ENCODE measurements around the gene OSGIN1. TPM values are rescaled to one million over a fixed set of nuclear protein-coding genes. Genes with fewer than 3 reads are reported as not detected.
"Not testable (repeated sequence)": the region's sequence is repeated elsewhere in the genome, so short reads cannot be mapped to it uniquely, and the experiment has no call there.

The OSGIN1 gene
- total RNA-seq, 2 donors from 2014 or later, result 14.5 to 14.7 TPM

DNA sequence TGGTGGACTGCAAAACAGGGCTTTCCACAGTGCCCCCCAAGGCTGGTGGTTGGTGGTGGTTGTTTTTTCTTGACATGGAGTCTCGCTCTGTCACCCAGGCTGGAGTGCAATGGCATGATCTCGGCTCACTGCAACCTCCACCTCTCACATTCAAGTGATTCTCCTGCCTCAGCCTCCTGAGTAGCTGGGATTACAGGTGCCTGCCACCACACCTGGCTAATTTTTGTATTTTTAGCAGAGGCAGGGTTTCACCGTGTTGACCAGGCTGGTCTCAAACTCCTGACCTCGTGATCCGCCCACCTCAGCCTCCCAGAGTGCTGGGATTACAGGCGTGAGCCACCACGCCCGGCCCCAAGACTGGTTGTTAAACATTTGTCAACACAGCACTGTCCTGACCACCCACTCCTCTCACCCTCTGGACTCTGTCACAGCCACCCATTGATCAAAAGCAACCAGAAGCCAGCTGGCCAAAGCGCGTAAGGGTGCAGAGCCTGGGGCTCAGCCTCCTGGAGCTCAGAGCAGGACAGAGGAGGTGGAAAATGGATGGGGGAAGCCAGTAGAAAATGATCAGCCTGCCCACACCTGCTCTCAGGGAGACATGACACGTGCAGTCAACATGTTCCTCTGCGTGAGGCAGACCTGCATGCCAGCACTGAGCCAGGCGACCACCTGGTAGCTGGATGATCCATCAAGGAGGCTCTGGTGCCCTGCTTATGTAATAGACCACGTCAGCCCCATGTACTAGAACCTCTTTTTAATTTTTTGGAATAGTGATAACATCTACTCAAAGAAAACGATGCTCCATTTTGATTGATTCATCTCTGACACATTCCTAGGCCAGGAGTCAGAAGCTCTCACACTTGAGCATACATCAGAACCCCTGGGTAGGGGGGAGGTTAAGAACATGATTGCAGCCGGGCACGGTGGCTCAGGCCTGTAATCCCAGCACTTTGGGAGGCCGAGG lies 14.8 kb upstream of the OSGIN1 start:
- ATAC-seq (no peak), DNase-seq (no peak)
- intact Hi-C loops (cut with DNase I, micrococcal nuclease), result no loop called here

DNA sequence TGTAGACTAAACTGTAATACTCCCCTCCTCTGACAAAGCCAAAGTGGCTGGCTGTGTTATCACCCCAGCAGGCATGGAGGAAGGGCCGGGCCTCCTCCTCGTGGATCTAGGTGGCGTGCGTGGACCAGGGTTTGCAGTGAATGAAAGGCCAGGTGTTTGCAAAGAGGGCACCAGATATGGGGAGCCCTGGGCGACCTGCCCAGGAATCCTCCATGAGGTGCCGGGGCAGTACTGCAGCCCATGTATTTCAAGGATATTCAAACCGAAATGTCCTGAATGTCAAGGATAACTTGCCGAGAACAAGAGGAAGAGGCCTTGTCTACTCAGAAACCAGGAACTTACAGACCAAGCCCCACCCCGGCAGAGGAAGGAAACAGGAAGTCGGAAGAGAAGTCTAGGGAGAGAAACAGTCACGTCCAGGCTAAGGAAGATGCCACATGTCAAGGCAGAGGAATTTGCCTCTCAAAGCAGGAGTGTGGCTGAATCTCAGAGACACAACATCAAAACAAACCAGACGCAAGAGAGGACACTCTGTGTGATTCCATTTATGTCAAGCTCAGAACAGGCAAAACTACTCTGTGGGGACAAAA lies 13.7 kb upstream of the OSGIN1 start:
- DNase-seq, result no peak
- intact Hi-C loops (cut with DNase I, micrococcal nuclease), result no loop called here

DNA sequence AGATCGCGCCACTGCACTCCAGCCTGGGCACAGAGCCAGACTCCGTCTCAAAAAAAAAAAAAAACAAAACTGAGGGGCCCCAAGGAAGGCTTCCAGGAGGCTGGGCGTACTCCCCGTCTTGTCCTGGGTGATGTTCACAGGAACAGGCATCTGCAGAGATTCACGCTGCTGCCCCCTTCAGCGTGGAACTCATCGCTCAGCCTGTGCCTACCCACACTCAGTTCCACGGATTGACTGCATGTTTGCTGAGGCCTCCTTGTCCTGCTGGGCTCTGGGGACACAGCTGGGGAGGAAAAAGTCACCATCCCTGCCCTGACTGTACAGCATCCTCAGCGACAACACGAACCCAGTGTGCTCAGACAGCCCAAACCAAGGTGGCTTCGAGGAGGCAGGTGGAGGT lies 12.9 kb upstream of the OSGIN1 start:
- DNase-seq (no peak), ATAC-seq (no peak)
- intact Hi-C loops (cut with DNase I, micrococcal nuclease), result no loop called here

More for the DNA sequence above, 13.7 kb upstream of the OSGIN1 start:
- ATAC-seq, result peak; percentile 21

DNA sequence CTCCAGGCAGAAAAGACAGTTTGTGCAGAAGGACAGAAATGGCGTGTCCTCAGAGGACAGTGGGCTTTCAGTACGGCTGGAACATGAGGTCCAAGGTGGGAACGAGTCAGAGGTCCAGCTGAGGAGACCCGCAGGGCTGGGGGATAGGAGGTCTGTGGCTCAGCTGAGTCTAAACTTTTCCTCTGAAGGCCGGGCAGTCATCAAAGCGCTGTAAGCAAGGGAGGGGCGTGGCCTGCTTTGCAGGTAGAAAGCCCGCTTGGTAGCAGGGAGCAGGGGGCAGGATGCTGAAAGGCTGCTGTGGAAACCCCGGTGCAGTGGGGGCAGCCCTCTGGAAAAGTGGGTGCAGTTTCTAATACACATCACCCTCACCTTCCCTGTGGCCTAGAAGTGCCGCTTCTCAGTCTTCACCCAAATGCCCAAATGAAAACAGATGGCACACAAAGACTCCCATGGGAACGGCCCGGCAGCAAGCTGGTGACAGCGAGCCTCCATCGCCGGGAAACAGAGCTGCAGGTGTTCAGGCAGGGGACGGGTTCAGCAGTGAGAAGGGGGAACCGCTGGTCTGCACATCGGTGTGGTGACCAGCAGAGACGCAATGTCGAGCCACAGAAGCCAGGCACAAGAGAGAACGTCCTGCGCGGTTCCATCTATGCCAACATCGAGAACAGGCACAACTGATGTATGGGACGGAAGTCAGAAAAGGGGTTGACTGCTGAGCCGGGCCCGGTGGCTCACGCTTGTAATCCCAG lies 12.2 kb upstream of the OSGIN1 start:
- no peak for ATAC-seq
- intact Hi-C loops (cut with DNase I, micrococcal nuclease), result no loop called here
- DNase-seq, result no peak

DNA sequence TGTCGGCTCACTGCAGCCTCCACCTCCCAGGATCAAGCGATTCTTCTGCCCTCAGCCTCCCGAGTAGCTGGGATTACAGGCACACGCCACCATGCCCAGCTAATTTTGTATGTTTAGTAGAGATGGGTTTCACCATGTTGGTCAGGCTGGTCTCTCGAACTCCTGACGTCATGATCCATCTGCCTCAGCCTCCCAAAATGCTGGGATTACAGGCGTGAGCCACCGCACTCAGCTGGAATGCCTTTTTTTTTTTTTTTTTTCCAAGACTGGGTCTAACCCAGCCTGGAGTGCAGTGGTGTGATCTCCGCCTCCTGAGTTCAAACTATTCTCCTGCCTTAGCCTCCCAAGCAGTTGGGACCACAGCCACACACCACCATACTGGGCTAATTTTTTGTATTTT lies 11.5 kb upstream of the OSGIN1 start:
- intact Hi-C loops (cut with DNase I, micrococcal nuclease); DNase-seq; ATAC-seq: not testable (repeated sequence)

DNA sequence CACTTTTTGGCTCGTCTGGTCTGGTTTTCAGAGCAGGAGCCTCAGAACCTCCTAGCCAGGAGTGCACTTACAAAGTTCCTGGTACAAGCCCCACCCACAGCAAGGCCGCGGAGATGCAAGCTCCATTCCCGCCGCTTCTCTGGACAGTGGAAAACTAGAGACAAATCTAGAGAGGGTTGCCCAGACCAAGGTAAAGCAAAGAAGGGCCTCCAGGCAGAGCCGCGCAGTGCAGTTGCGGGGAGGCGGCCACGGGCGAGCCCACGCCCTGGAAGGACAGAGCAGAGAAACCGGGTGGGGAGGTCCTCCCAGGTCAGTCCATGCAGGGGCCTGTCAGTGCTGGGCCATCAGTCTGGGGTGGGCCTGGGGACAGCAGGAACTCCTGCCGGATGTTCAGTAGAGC lies 11.0 kb upstream of the OSGIN1 start:
- ATAC-seq, result no peak
- no peak for DNase-seq

DNA sequence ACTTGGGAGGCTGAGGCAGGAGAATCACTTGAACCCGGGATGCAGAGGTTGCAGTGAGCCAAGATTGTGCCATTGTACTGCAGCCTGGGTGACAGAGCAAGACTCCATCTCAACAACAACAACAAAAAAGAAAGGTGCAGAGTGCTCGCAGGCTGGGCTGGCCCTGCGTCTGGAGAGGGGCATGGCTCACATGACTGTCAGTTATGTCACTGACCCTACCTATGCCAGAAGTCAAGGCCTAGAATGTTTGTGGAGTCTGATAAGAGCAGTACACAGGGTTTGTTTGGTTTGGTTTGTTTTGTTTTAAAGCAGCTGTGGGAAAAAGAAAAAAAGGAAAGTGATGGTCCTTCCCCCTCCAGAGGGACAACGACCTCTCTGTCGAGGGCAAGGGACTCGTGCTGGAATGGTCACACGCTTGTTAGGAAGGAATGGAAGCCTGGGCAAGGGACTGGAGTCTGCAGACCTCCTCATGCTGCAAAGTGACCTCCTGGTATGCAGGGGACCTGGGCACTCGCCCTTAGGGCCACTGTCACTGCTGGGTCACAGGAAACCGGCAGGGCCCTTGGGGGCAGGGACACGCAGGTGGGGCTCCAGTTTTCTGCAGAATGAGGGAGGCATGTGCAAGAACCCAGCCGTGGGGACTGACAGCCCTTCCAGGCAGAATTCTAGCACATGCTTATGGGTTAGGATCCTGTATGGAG lies 10.1 kb upstream of the OSGIN1 start:
- DNase-seq (no peak), ATAC-seq (no peak)
- intact Hi-C loops (cut with DNase I, micrococcal nuclease), result no loop called here

More for the DNA sequence above, 11.0 kb upstream of the OSGIN1 start:
- intact Hi-C loops (cut with DNase I, micrococcal nuclease), result no loop called here

DNA sequence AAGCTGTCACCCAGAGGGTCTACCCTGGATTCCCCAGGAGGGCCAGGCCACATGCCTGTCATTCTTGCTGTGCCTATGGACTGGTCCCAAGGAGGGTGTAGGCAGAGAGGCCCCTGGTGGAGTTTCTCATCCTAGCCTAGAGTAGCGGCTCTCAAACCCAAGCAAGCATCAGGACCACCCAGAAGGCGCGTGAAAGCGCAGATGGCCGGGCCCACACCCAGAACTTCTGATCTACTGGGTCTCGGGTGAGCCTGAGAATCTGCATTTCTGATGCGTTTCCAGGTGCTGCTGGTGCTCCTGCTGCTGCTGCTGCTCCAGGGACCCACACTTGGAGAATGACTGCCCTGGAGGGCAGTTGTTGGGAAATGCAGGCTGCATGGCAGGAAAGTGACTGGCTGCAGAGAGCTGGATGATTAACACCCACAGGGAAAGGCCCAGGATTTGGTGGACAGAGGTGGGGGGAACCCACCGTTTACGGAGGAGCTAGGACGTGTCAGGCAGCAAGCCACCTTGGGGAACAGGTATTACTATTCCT lies 9.5 kb upstream of the OSGIN1 start:
- ATAC-seq (no peak), DNase-seq (no peak)
- intact Hi-C loops (cut with DNase I, micrococcal nuclease), result no loop called here

DNA sequence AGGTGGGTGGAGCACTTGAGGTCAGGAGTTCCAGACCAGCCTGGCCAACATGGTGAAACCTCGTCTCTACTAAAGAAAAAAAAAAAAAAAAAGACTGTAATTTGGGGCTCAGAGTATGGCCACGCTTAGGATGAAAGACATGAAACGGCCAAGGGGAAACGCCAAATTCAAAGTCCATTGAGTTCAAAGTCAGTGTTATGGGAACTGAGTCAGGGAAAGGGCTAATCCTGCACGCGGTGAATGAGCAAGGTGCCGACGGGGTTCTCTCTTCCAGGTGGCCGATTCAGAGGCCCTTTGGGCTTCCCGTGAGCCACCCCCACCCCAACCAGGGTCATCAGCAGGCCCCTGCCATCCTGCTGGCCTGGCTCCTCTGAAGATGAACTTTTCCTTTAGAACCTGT lies 7.5 kb upstream of the OSGIN1 start:
- intact Hi-C loops (cut with DNase I, micrococcal nuclease), result no loop called here
- no peak for DNase-seq
- ATAC-seq, result no peak

DNA sequence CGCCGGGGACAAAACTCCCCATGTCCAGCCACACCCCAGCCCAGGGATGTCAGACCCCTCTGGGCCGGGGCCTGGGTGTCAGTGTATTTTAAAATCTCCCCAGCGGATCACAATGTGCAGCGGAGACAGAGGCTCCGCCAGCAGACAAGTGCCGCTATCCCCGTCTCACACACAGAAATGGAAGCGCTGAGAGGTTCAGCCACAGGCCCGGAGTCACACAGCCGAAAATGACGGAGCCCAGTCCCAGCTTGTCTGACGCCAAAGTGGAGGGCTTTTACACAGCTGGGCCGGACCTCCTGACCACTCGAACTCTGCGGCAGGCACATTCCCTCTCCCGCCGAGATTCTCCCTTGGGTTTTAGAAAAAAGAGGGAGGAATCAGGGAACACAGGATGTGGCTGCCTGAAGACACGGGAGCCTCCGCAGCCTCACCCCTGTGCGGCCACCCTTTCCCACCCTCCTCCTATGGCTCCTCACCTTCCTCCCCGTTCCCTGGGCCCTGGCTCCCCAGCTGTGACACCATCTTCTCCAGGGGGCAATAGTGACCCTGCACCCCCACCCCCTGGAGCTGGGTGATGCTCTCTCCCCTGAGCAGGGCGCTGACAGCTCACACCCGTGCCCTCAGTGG lies 6.8 kb upstream of the OSGIN1 start:
- no peak for ATAC-seq
- intact Hi-C loops (cut with DNase I, micrococcal nuclease), result no loop called here

DNA sequence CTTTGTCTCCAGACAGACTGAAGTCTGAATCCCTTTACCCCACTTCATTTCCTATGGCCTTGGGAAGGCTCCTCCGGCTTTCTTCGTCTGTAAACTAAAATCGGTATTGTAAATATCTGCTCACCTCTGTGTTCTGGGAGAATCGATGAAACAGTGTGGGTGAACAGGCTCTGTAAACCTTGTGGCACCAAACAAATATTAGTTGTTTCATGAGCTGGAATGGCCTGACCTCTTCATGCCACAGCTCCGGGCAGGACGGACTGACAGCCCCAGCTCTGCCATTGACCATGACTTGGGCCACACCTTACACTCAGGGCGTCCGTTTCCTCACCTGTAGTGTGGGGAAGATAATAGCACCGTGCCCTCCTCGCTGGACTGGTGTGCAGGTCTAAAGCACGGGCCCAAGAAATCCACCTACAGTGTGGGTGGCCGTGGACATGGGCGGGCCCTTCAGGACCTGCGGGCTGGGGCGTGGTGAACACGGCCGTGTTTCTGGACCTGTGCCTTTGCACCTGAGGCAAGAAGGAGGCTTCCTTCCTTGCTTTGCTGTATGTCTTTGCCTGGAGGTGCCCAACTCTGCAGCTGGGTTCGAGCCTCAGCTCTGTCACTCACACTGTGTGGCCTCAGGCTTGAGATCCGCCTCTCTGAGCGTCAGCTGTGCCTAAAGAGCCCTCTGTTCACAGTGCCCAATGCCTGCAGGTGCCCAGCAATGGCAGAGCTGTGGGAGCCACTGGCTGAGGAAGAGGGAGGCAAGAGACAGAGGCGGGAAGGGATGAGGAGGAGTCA lies 6.1 kb upstream of the OSGIN1 start:
- DNase-seq (no peak), ATAC-seq (no peak)

More for the DNA sequence above, 6.8 kb upstream of the OSGIN1 start:
- no peak for DNase-seq

DNA sequence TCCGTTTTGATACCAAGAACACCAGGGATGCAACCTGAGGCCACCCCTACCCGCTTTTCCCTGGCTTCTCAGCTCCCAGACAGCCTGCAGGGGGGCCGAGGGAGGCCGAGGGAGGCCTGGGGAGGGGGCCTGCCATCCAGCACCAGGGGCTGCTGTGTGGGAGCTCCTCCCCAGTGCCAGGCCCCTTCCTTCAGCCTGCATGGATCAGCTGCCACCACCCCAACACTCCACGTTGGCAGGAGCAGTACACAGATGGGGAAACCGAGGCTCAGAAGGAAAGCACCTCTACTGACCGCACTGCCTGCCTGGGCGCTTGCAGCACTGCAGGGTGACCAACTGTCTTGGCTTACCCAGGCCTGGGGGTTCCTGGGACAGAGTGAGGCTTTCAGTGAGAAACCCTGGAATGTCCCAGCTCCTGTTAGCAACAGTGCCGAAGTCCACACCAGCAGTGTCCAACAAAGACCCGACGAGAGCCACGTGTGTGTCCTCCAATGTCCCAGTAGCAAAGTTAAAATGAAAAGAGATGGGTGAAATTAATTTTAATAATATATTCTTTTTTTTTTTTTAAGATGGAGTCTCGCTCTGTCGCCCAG lies 5.3 kb upstream of the OSGIN1 start:
- intact Hi-C loops (cut with DNase I, micrococcal nuclease), result no loop called here
- ATAC-seq (no peak), DNase-seq (no peak)

More for the DNA sequence above, 6.1 kb upstream of the OSGIN1 start:
- intact Hi-C loops (cut with DNase I, micrococcal nuclease), result no loop called here

DNA sequence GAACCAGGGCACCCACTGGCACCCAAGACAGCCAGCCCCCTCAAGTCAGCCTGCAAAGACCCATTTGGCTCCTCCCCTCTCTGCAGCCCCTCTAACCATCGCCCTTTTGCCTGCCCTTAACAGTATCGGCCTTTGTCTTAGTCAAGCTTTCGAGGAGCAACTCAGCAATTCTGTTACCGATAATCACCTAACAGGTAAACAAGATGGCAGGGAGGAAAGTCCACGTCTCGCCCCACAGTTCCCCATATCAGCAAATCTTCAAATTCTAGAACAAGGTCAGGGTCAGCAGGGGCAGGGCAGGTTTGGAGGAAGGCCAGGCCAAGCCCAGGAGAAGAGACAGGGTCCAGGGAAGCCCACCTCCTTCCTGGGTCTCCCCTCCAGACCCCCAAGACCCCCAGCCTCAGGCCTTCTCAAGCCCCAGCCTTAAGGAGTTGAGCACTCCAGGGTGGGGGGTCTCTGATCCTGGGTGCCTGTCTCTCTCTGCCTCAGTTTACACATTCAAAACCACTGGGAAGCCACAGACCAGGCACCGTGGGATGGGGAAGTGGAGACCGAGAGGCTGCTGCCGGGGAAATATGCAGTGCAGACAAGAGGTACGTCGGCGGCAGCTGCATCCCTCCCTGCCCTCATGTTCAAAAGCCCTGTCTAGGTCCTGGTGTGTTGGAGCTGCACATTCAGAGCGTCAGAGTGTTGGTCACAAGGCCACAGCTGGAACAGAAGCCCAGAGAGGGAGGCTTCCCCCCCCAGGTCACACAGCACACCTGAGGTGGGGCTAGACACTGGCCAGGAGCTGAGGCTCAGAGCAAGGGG lies 3.9 kb upstream of the OSGIN1 start:
- intact Hi-C loops (cut with DNase I, micrococcal nuclease), result no loop called here
- ATAC-seq, result no peak
- no peak for DNase-seq

DNA sequence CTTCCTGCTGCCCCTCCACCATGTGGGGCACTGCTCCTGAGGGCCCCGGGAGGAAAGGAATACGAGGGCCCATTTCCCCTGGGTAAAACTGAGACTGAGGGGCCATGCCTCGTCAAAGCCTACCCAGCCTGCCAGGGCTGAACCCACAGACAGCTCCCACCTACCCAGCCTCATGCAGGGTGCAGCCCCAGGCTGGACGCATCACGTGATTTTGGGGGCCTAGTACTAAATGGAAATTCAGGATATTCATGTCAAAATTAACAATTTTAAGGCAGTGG lies 3.4 kb upstream of the OSGIN1 start:
- ATAC-seq (no peak), DNase-seq (no peak)
- intact Hi-C loops (cut with DNase I, micrococcal nuclease), result no loop called here

DNA sequence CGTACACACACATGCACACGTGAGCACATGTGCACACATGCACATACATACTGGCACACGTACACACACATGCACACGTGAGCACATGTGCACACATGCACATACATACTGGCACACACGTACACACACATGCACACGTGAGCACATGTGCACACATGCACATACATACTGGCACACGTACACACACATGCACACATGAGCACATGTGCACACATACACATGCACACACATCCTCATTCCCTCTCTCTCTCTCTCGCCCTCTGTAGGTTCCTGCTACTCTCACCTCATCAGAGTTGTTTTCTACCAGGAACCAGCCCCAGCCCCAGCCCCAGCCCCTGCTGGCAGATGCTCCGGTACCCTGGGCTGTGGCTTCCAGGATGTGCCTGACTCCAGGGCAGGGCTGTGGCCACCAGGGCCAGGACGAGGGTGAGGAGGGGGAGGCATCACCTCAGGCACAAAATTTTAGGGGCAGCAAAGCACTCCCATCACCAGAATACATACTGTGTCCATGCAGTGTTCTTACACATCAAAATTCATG lies 2.1 kb upstream of the OSGIN1 start:
- intact Hi-C loops (cut with DNase I, micrococcal nuclease); ATAC-seq; DNase-seq: not testable (repeated sequence)

DNA sequence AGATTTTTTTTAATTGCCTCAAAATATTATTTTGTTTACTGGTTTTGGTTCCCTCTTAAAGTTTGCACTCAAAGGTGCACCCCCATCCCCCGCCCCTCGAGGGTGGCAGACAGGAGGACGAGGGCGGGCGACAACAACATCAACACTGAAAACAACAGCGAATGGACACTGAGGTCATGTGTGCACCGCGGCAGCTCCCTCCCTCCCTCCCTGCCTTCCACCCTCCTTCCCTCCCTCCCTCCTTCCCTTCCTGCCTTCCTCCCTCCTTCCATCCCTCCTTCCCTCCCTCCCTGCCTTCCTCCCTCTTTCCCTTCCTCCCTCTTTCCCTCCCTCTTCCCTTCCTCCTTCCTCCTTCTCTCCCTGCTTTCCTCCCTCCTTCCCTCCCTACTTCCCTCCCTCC lies 1.5 kb upstream of the OSGIN1 start:
- ATAC-seq (no peak), DNase-seq (no peak)
- intact Hi-C loops (cut with DNase I, micrococcal nuclease), result no loop called here

DNA sequence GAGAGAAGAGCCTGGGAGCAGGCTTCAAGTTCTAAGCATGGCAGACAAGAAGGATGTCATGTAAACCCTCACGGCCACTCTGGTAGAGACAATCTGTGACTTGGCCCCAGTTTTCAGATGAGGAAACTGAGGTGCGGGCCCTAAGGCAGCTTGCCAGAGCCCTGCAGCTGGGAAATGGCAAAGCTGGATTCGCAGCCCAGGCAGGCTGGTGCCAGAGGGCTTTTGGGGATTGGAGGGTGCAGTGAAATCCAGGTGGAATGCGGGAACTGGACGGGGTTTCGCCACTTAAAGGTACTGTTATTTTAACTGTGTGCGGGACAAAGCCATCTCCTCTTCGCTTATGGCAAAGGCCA lies 477 bp upstream of the OSGIN1 start:
- DNase-seq (no peak), ATAC-seq (no peak)
- intact Hi-C loops (cut with DNase I, micrococcal nuclease), result no loop called here

All from left colon (tissue), 2 donors.